ENCODE data around the gene TCN1.

- no peak for TF ChIP-seq CTCF (conservative IDR thresholded peaks at IDR 0.05; ENCODE audit: low read depth, low read length)
- TF ChIP-seq EZH2 (IDR thresholded peaks at IDR 0.05; ENCODE audit: borderline replicate concordance, low read depth, low read length, poor library complexity, severe bottlenecking) = no peak
Observed at GRCh38 chr11:59807047-59807610, 59.2 kb downstream of the TCN1 start.
